Measurements from ENCODE around the gene RAD1.

DNA sequence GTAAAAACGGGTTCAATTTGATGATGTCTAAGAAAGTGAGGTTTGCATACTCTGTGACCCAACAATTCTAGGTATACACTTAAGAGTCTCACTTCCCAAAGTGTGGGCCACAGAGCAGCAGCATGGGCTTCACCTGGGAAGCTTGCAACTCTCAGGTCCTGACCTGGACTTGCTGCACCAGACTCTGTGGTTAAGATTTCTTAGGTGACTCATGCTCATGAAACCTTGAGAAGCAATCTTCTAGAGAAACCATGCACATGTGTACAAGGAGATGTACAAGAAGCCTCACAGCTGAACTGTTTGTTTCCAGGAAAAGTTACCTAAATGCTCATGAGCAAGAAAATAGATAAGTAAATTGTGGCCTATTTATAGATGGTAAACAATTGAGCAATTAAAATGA, 44.0 kb upstream of the RAD1 start:
- TF ChIP-seq, protein P1, sequence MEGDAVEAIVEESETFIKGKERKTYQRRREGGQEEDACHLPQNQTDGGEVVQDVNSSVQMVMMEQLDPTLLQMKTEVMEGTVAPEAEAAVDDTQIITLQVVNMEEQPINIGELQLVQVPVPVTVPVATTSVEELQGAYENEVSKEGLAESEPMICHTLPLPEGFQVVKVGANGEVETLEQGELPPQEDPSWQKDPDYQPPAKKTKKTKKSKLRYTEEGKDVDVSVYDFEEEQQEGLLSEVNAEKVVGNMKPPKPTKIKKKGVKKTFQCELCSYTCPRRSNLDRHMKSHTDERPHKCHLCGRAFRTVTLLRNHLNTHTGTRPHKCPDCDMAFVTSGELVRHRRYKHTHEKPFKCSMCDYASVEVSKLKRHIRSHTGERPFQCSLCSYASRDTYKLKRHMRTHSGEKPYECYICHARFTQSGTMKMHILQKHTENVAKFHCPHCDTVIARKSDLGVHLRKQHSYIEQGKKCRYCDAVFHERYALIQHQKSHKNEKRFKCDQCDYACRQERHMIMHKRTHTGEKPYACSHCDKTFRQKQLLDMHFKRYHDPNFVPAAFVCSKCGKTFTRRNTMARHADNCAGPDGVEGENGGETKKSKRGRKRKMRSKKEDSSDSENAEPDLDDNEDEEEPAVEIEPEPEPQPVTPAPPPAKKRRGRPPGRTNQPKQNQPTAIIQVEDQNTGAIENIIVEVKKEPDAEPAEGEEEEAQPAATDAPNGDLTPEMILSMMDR (IDR thresholded peaks at IDR 0.05), result no peak
- TF ChIP-seq EZH2 (IDR thresholded peaks at IDR 0.05; ENCODE audit: borderline replicate concordance, insufficient read depth, low read depth, low read length, poor library complexity, severe bottlenecking), result no peak
